ENCODE results near the gene CSPG4.
"Not testable (repeated sequence)": the region's sequence is repeated elsewhere in the genome, so short reads cannot be mapped to it uniquely, and the experiment has no call there.

DNA sequence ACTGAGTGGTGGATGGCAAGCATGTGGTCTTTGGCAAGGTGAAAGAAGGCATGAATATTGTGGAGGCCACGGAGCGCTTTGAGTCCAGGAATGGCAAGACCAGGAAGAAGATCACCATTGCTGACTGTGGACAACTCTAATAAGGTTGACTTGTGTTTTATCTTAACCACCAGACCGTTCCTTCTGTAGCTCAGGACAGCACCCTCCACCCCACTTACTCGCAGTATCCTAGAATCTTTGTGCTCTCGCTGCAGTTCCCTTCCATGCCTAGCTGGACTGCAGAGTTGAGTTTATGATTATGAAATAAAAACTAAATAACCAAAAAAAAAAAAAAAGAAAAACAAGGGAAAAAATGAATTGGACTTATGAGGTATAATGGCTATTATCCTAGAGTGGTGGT is 34.5 kb upstream of the CSPG4 start:
- TF ChIP-seq ZNF24 (IDR thresholded peaks at IDR 0.05); TAF1 (CRISPR knock-in tag; IDR thresholded peaks at IDR 0.05): not testable (repeated sequence)

Measured in HepG2 (cell line).